ENCODE data around the gene CDC34. TPM values are rescaled to one million over a fixed set of nuclear protein-coding genes. Genes with fewer than 3 reads are reported as not detected.

Gene CDC34
- total RNA-seq, 1 experiment from 2014 or later, result 87.4 TPM

- TF ChIP-seq EZH2phosphoT487 (IDR thresholded peaks at IDR 0.05; ENCODE audit: borderline replicate concordance) (no peak), POLR2AphosphoS5 (IDR thresholded peaks at IDR 0.05; ENCODE audit: low read depth, low read length) (no peak), TCF7L2 (IDR thresholded peaks at IDR 0.05; ENCODE audit: borderline replicate concordance, extremely low read depth, insufficient read depth, insufficient read length) (no peak), MAX (IDR thresholded peaks at IDR 0.05) (no peak)
Measured at GRCh38 chr19:590396-590745, 58.8 kb downstream of the CDC34 start (continued).

DNA sequence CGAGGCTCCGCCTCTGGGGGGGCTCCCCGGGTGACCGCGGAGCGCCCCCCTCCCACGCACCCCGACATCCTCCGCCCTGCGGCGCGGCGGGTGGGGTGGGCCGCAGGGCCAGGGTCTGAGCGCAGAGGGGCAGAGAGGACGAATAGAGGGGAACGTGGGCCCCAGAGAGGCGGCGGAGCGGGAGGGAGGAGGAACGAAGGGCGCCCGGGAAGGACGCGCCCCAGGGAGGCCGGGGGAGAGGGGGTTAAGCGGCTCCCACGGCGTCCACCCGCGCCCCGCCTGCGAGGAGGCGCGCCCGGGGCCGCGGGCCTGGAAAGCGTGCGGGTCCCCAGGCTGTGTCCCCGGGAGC is 59.2 kb downstream of the CDC34 start:
- ATAC-seq (no peak), DNase-seq (ENCODE audit: low read depth, low spot score) (no peak)
- no TSS peak for BruUV-seq (replicated peaks)
- Histone ChIP-seq H3K79me2 (ENCODE audit: insufficient read depth, low read length) (no peaks in the 10 kb centered on the region), H4K20me1 (ENCODE audit: insufficient read depth) (no peaks in the 10 kb centered on the region), H3K27ac (ENCODE audit: low read depth, low read length) (no peak overlapping the region), H3K9ac (ENCODE audit: low read length) (no peak overlapping the region), H3K4me3 (replicated peaks in 1 of 2; ENCODE audit: low read depth in 1 of 2, low read length in 2 of 2) (no peak overlapping the region), H2AFZ (ENCODE audit: low read depth, low read length, poor library complexity, severe bottlenecking) (no peak overlapping the region), H3K27me3 (ENCODE audit: insufficient read depth, low read length) (no peaks in the 10 kb centered on the region), H3K36me3 (ENCODE audit: control insufficient read depth in 1 of 2, insufficient read depth in 2 of 2, low read length in 2 of 2) (no peaks in the 10 kb centered on the region), H3K4me2 (ENCODE audit: low read length) (no peak overlapping the region), H3K9me3 (ENCODE audit: control insufficient read depth in 1 of 2, insufficient read depth in 1 of 2, low read depth in 1 of 2, low read length in 2 of 2) (no peaks in the 10 kb centered on the region), H3K9me2 (ENCODE audit: insufficient read depth) (no peaks in the 10 kb centered on the region), H3K4me1 (ENCODE audit: control insufficient read depth in 1 of 2, insufficient read depth in 2 of 2, low read length in 2 of 2) (peaks cover 15 to 22% of the 10 kb centered on the region in 2 experiments)
- CTCF ChIA-PET, result no interaction called here
- POLR2A ChIA-PET, result no interaction called here
- intact Hi-C loops (cut with micrococcal nuclease), result no loop called here
- TF ChIP-seq EZH2phosphoT487 (IDR thresholded peaks at IDR 0.05; ENCODE audit: borderline replicate concordance) (no peak), ZBTB33 (IDR thresholded peaks at IDR 0.05; ENCODE audit: extremely low read depth, insufficient replicate concordance, low read length) (no peak), POLR2A (IDR thresholded peaks at IDR 0.05; ENCODE audit: borderline replicate concordance, extremely low read depth, insufficient read depth, insufficient read length) (no peak), EGR1 (IDR thresholded peaks at IDR 0.05; ENCODE audit: low read depth) (no peak), YY1 (IDR thresholded peaks at IDR 0.05; ENCODE audit: extremely low read depth, insufficient replicate concordance, low read depth, low read length) (no peak), SRF (IDR thresholded peaks at IDR 0.05; ENCODE audit: low read depth) (no peak), CEBPB (IDR thresholded peaks at IDR 0.05; ENCODE audit: low read depth) (no peak), TCF7L2 (IDR thresholded peaks at IDR 0.05; ENCODE audit: borderline replicate concordance, extremely low read depth, insufficient read depth, insufficient read length) (no peak), FOSL1 (IDR thresholded peaks at IDR 0.05; ENCODE audit: low read depth) (no peak), ZNF274 (IDR thresholded peaks at IDR 0.05; ENCODE audit: low read depth, low read length) (no peak), POLR2AphosphoS5 (IDR thresholded peaks at IDR 0.05; ENCODE audit: low read depth, low read length) (no peak)
- TF ChIP-seq, protein P1, sequence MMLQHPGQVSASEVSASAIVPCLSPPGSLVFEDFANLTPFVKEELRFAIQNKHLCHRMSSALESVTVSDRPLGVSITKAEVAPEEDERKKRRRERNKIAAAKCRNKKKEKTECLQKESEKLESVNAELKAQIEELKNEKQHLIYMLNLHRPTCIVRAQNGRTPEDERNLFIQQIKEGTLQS (IDR thresholded peaks at IDR 0.05), result no peak
- RAD21 ChIA-PET (ENCODE audit: low non-redundant PET in 1 of 2, low total read pairs in 2 of 2, uncharacterized antibody in 2 of 2, unreplicated experiment in 2 of 2), result no interaction called here
